ENCODE measurements around the gene RNF223.
A peak's percentile ranks its signal among the peaks of the same experiment; 100 is the strongest.
"Not testable (repeated sequence)": the region's sequence is repeated elsewhere in the genome, so short reads cannot be mapped to it uniquely, and the experiment has no call there.

RNF223 gene

GRCh38 chr1:1058088-1058905, 15.8 kb downstream of the RNF223 start:
- DNase-seq, result no peak

DNA sequence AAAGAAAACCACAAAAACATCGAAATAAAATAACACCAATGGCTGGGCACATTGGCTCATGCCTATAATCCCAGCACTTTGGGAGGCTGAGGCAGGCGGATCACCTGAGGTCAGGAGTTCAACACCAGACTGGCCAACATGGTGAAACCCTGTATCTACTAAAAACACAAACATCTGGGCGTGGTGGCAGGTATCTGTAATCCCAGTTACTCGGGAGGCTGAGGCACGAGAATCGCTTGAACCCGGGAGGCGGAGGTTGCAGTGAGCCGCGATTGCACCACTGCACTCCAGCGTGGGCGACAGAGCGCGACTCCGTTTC, 16.4 kb downstream of the RNF223 start:
- not testable (repeated sequence) for DNase-seq

- no peak for DNase-seq
Observed at GRCh38 chr1:1055841-1056736, 18.0 kb downstream of the RNF223 start.

DNA sequence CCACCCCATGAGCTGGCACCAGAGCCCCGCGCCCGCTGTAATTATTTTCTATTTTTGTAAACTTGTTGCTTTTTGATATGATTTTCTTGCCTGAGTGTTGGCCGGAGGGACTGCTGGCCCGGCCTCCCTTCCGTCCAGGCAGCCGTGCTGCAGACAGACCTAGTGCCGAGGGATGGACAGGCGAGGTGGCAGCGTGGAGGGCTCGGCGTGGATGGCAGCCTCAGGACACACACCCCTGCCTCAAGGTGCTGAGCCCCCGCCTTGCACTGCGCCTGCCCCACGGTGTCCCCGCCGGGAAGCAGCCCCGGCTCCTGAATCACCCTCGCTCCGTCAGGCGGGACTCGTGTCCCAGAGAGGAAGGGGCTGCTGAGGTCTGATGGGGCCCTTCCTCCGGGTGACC, 19.1 kb downstream of the RNF223 start:
- DNase-seq, result no peak

DNA sequence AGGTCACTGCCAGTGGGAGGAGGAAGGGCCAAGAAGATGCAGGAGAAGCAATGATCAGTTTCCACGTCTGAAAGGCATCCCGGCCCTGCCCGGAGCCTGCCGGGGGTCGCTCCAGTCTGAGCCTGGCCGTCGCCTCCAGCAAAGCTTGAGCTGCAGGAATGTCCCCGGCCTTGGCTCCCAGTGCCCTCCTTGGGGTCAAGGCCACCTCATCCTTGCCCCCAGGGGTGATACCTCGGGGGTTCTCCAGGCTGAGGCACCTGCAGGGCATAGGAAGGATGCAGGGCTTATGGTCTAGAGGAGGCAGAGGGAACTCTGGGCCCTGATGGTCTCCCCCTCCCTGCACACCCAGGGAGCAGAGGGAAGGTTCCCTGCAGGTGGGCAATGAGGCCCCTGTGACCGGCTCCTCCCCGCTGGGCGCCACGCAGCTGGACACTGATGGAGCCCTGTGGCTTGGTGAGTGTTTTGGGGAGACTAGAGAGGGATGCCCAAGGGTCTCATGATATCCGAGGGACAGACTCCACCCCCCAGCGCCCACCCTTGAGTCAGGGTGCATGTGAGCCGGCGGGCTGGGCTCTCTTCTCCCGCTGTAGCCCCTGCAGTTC, 19.9 kb downstream of the RNF223 start:
- no peak for DNase-seq

DNA sequence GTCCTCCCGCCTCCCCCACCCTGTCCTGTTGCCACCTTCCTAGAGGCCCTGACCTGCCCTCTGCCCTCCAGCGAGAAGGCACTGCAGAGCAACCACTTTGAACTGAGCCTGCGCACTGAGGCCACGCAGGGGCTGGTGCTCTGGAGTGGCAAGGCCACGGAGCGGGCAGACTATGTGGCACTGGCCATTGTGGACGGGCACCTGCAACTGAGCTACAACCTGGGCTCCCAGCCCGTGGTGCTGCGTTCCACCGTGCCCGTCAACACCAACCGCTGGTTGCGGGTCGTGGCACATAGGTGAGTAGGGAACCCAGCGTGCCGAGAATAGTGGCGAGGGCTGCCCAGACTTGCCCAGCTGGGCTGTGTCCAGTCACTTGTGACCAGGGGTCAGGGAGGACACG, 20.4 kb downstream of the RNF223 start:
- DNase-seq, result no peak

GRCh38 chr1:1053022-1053421, 21.1 kb downstream of the RNF223 start:
- no peak for DNase-seq

DNA sequence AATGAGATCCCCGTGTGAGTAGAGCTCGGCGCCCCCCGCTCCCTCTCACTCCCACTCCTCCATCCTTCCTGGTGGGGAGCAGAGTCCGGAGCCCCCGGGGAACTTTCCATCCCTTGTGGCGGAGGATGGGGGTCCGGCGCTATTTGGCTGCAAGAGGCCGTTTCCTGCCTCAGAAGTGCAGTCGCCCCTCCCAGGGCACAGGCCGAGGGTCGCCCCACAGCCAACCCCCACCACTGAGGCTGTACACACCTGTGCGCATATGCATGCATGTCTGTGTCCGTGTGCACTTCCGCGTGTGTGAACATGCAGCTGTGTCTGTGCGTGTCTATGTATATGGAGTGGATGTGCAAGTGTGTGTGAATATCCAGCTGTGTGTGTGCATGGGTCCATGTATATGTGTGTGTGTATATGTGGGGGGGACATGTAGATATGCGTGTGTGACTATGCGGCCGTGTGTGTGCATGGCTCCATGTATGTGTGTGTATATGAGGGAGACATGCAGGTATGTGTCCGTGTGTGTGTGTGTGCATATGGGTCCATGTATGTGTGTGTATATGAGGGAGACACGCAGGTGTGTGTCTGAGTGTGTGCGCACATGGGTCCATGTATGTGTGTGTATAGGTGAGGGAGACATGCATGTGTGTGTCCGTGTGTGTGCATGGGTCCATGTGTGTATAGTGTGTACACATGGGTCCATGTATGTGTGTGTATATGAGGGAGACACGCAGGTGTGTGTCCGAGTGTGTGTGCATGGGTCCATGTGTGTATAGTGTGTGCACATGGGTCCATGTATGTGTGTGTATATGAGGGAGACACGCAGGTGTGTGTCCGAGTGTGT, 21.9 kb downstream of the RNF223 start:
- no peak for DNase-seq

- DNase-seq, result no peak
Observed at GRCh38 chr1:1051127-1051810, 22.8 kb downstream of the RNF223 start.

DNA sequence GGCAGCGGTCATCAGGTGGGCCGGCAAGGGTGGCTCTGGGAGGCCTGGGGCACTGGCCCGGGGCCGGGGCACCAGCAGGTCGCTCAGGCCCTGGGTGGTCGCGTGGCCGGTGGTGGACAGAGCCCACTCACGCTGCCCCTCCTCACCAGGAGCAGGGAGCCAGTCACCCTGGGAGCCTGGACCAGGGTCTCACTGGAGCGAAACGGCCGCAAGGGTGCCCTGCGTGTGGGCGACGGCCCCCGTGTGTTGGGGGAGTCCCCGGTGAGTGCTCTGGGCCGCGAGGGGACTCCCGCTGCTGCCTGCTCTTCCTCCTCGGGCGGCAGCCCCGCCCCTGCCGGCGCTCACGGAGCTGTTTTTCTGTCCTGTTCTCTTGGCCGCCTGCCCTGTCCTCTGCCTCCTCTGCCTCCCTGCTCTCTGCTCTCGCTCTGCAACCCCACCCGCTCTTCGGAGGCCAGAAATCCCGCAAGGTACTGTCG, 23.5 kb downstream of the RNF223 start:
- no peak for DNase-seq

- no peak for DNase-seq
Observed at GRCh38 chr1:1049318-1050165, 24.6 kb downstream of the RNF223 start.

DNA sequence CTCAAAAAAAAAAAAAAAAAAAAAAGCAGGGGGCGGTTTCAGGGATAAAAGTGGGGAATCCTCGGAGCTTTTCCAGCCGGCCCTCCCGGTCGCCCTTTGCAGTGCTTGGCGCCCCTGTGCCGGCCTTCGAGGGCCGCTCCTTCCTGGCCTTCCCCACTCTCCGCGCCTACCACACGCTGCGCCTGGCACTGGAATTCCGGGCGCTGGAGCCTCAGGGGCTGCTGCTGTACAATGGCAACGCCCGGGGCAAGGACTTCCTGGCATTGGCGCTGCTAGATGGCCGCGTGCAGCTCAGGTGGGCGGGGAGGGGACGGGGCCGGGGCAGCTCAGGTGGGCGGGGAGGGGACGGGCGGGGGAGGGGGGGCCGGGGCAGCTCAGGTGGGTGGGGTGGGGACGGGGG, 25.3 kb downstream of the RNF223 start:
- DNase-seq, result no peak

DNA sequence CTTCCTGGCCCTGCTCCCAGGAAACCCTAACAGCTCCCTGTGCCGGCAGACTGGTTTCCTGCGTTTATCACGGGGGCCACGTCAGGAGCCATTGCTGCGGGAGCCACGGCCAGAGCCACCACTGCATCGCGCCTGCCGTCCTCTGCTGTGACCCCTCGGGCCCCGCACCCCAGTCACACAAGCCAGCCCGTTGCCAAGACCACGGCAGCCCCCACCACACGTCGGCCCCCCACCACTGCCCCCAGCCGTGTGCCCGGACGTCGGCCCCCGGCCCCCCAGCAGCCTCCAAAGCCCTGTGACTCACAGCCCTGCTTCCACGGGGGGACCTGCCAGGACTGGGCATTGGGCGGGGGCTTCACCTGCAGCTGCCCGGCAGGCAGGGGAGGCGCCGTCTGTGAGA, 26.1 kb downstream of the RNF223 start:
- DNase-seq, result no peak

DNA sequence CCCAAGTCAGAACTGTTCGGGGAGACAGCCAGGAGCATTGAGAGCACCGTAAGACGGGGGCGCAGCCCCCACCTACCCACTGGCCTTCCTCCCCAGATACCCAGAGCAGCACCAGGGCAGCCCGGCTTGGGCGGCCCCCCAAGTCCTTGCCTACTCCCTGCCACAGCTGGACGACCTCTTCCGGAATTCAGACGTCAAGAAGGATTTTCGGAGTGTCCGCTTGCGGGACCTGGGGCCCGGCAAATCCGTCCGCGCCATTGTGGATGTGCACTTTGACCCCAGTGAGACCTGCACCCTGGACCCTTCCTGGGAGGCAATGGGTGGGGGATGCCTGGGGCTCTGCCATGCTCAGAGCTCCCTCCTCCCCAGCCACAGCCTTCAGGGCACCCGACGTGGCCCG, 26.7 kb downstream of the RNF223 start:
- no peak for DNase-seq

GRCh38 chr1:1046767-1047166, 27.3 kb downstream of the RNF223 start:
- DNase-seq, result no peak

GRCh38 chr1:1046243-1046642, 27.9 kb downstream of the RNF223 start:
- DNase-seq, result no peak

- DNase-seq, result no peak
Observed at GRCh38 chr1:1045129-1045528, 29.0 kb downstream of the RNF223 start.

GRCh38 chr1:1044455-1045078, 29.5 kb downstream of the RNF223 start:
- no peak for DNase-seq

- no peak for DNase-seq
Observed at GRCh38 chr1:1043921-1044320, 30.2 kb downstream of the RNF223 start.

GRCh38 chr1:1043411-1043810, 30.7 kb downstream of the RNF223 start:
- no peak for DNase-seq

DNA sequence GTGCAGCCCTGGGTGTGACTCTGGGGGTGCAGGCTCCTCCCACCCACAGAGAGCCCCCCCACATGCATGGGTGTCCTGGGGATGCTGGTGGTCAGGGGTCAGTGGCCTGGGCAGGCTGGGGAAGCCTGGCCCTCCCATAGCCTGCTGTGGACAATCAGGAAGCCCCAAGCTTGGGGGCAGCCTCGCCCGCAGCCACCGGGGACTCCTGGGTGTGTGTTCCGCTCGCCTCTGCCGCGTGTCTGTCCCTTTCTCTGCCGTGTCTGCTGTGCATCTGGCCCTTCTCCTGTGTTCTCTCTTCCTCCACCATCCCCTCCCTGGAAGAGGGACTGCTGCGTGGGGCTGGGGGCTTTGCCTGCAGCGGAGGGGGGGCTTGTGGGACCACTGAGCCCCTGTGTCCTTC, 31.3 kb downstream of the RNF223 start:
- peak; percentile 13 for DNase-seq

All from CD4-positive, alpha-beta T cell treated with Interleukin-6 for 4 hours (primary cell).